Skeletal muscle cell (primary cell): ENCODE results near the gene RAN.
A peak's percentile ranks its signal among the peaks of the same experiment; 100 is the strongest.
"Not testable (repeated sequence)": the region's sequence is repeated elsewhere in the genome, so short reads cannot be mapped to it uniquely, and the experiment has no call there.

Source experiments
- DNase-seq: peaks from one replicate; pipeline ENCODE4 v3.0.0-alpha.2; 2010; ENCODE audit warnings: low read depth
- H3K4me3 ChIP-seq: 2 replicates; pipeline ENCODE4 v1.5.1; 2011; ENCODE audit warnings: low read depth, mild to moderate bottlenecking, control low read depth, low read length, moderate library complexity

RAN gene

GRCh38 chr12:130871286-130872178, at the start of gene RAN:
Gene RAN (plus strand): TSS chr12:130872066. CDS start chr12:130872594, 528 bp downstream.
- H3K4me3 ChIP-seq = peak within 1 kb of the TSS; percentile 90
- peak; percentile 76 for DNase-seq

- no peak overlapping the region for H3K4me3 ChIP-seq
- no peak for DNase-seq
Measured at GRCh38 chr12:130825771-130826150, 46.1 kb upstream of the RAN start.

DNA sequence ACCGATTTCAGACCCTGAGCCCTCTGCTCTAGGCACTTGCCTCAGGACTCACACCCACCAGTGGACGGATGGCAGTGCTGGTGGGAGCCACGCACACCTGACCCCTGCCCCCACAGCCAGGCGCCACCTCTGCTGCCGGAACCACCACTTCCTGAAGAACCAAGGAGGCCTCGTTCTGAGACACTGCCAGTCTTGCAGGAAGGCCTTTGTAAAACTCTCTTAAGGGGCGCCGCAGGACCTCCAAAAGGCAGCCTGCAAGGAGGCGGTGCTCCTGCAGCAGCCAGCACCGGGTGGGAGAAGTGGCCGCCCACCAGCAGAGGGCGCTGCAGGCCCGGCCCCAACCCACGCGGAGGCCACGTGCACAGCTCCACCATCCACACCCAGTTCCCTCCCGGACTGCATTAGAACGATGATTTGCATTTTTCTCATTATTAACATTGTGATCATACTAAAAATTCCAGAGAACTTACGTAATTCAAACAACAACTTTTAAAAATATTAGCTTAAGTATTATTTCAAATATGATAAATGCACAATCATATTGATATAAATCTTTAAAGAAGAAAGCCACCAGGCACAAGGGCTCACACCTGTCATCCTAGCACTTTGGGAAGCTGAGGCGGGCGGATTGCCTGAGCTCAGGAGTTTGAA, 45.6 kb upstream of the RAN start:
- no peak for DNase-seq
- no peak overlapping the region for H3K4me3 ChIP-seq

- no peak overlapping the region for H3K4me3 ChIP-seq
- DNase-seq = no peak
Measured at GRCh38 chr12:130827432-130827831, 44.4 kb upstream of the RAN start.

DNA sequence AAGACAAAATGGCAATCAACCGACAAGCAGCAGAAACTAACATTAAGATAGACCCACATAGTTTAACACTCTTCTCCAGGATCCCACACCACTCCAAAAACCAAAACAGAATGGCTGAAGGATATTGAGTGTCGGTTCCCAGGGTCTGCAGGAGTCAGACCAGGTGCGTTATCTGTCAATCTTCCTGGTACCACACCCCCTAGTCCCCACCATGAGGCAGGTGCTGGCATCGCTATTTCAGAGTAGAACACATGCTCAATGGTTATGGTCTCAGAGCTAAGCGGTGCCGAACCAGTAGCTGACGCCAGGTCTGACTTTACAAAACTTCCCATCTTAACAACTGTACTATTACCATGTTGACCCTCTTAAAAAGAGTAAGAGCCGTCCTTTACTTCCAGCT, 43.0 kb upstream of the RAN start:
- DNase-seq = no peak
- no peak overlapping the region for H3K4me3 ChIP-seq

GRCh38 chr12:130829391-130830245, 42.2 kb upstream of the RAN start:
- DNase-seq = no peak
- no peak overlapping the region for H3K4me3 ChIP-seq

DNA sequence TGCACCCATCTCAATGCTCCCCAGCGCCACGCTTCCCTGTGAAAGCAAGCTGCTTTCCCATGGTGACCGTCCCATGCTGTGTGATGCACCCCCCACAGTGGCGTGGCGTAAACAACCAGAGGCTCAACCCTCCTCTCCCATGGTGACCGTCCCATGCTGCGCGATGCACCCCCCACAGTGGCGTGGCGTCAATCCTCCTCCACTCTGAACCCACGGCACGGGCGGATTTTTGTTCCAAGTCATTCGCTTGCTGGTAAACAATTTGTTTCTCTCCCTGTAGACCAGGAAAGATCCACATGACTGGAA, 41.7 kb upstream of the RAN start:
- no peak for DNase-seq
- H3K4me3 ChIP-seq = no peak overlapping the region

- no peak for DNase-seq
- no peak overlapping the region for H3K4me3 ChIP-seq
Measured at GRCh38 chr12:130831246-130831645, 40.6 kb upstream of the RAN start.

GRCh38 chr12:130831876-130832405, 39.9 kb upstream of the RAN start:
- DNase-seq = no peak
- H3K4me3 ChIP-seq = no peak overlapping the region

DNA sequence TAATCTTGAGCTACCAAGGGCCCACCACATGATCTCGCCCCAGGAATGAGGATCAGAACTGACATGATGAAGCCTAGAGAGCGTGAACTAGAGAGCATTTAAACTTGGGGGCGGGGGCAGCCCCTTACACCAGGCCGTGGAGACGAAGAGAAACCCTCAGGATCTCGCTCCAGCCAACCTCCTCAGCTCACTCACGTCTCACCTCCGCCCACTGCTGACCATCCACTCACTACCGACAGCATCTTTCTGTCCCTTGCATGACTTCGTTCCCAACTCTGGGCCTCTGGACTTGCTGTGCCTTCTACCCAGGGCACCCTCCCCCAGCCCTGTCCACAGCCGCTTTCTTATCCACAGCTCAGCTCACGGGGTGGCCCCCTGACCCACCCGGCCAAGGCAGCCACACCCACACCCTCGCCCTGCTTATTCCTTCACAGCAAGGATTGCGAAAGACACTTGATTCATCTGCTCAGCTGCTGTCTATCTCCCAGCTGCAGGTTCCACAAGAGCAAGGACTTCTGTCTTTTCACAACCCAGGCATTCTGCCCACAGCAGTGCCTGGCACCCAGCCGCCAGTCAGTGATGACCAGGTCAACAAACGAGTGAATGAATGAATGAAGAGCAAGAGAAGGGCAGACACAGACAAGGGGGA, 39.2 kb upstream of the RAN start:
- DNase-seq = peak; percentile 54
- H3K4me3 ChIP-seq = no peak overlapping the region

DNA sequence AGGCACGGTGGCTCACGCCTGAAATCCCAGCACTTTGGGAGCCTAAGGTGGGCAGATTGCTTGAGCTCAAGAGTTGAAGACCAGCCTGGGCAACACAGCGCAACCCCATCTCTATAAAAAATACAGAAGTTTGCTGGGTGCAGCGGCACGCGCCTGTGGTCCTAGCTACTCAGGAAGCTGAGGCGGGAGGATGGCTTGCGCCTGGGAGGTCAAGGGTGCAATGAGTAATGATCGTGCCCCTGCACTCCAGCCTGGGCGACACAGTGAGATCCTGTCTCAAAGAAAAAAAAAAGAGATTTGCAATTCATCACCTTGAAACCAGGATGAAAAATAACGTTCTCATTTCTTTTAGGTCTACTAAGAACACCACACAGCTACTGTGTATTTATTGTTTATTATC, 36.9 kb upstream of the RAN start:
- no peak for DNase-seq
- H3K4me3 ChIP-seq = no peak overlapping the region

DNA sequence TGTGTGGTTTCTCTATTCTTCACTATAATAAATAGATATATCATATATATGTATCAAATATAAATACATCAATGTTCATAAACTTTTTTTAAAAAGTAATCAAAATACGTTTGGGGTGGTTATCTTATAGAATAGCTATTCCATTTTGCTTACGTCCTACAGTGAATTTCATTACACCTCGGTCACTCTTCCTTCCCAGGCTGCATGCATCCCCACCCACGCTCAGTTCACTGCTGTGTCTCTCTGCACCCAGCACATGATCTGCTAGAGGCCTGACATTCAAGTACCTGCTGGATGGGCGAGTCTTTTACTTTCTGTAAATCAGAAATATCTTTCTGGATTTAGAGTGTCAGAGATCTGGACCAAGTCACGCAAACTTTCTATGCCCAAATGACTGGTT, 36.4 kb upstream of the RAN start:
- H3K4me3 ChIP-seq = no peak overlapping the region
- DNase-seq = no peak

- no peak for DNase-seq
- H3K4me3 ChIP-seq = peak overlapping the region; percentile 74
Measured at GRCh38 chr12:130838284-130838950, 33.4 kb upstream of the RAN start.

GRCh38 chr12:130838951-130839769, 32.7 kb upstream of the RAN start, which contains the start of gene STX2:
Gene STX2 (minus strand): TSS chr12:130839250. CDS start chr12:130839099, 151 bp downstream.
- peak within 1 kb of the TSS; percentile 74 for H3K4me3 ChIP-seq
- DNase-seq = peak; percentile 56

GRCh38 chr12:130839770-130840404, 32.0 kb upstream of the RAN start:
- DNase-seq = no peak
- H3K4me3 ChIP-seq = peak overlapping the region; percentile 49

GRCh38 chr12:130846369-130846768, 25.5 kb upstream of the RAN start:
- DNase-seq = peak; percentile 77
- H3K4me3 ChIP-seq = no peak overlapping the region

DNA sequence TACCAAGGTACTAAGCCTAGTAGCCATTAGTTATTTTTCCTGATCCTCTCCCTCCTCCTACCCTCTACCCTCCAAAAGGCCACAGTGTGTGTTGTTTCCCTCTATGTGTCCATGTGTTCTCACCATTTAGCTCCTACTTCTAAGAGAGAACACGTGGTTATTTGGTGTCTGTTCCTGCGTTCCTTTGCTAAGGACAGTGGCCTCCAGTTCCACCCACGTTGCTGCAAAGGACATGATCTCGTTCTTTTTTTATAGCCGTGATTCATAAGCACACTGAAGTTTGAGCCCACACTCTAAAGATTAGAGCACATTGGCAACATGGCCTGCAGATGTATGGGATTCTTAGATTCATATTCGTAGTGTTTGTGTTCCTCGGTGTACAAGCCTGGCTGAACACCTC, 24.8 kb upstream of the RAN start:
- no peak overlapping the region for H3K4me3 ChIP-seq
- peak; percentile 73 for DNase-seq

- DNase-seq, H3K4me3 ChIP-seq: not testable (repeated sequence)
Measured at GRCh38 chr12:130848105-130848504, 23.8 kb upstream of the RAN start.
